Measurements from ENCODE around the gene ZNF573.
"Not testable (repeated sequence)": the region's sequence is repeated elsewhere in the genome, so short reads cannot be mapped to it uniquely, and the experiment has no call there.

Gene ZNF573

DNA sequence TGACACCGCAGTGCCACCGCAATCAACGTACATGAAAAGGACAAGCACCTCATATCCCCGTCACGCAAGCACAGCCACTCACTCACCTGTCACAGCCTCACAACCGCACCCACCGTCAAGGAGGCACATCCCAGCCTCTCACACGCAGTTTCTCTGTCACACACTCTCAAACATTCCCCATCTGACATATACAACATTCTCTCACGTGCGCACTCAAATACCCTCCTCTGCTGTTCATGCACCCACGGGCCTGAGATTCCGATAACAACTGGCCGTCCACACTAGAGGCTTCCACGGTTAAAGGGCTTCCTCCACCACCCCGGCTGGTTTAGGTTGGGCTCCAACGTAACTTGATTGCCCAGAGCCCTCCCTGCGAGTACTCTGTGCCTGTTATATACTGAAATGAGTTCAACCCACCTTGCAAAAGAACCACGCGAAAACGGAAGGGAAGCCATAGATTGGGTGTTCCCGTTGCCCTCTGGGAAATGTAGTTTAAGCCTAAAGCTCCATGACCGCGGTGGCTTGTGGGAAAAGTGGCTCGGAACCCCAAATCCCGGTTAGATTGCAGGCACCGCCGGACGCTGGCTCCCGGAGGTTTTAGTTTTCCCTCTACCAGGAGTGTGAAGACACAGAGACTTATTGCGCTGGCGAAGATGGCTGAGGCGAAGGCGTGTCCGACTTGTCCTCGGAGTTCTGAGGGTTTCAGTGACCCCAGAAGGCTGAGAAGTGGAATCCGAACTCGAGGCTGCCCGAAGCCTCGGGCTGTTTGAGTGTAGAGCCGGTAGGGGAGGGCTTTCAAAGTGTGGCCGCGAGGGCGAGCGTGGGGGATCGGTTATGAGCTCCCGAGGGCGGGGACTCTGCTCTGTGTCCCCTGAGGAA is at the start of gene ZNF573:
Gene ZNF573 (minus strand): TSS at position 460 of the 879 bp plus-strand sequence. CDS start 5,857 bp downstream, outside the sequence.
- DNase-seq, result peak; percentile 92

DNA sequence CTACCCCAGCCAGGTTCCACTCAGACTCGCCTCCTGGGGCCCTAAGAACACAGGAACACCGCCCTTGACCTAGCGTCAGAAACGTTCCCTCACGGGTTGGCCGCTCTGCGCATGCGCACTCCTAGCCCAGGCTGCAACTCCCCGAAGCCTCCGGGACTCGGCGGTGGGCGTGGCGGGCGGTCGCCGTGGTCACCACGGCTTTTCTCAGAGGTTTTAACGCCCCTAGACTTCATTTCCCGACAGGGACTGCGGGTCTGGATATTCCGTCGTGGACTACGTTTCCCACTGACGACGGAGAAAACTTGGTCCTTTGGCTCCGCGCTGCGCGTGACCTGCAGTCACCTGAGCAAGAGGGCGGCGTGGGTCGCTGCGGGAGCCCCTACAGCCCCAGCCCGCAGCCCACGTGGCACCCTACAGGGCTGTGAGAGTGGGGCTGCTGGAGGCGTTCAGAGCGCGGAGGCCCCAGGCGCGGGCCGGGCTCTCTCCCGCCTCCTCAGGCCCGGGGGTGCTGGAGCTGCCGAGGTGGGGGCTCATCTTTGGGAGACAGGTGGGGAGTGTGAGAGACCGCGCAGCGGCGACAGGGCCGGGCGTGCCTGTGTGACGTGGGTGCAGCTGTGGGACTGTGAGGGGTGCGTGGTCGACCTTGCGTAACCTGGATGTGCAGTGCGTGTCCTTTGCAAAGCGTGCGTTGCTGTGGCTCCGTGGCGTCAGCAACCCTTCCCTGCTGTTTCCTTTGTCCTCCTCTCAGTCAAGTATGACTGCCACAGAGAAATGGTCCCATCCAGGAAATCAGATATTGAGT is 38.0 kb upstream of the ZNF573 start:
- DNase-seq, result no peak

DNA sequence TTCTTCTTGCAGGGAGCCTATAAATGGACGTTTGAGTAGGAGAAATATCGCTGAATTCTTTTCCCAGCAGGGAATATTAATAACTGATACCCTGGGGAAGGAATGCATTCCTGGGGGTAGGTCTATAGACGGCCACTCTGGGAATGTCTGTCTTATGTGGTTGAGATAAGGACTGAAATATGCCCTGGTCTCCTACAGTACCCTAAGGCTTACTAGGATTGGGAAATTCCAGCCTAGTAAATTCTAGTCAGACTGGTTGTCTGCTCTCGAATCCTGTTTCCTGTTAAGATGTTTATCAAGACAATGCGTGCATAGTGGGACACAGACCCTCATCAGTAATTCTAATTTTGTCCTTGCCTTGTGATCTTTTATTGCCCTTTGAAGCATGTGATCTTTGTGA is 36.2 kb upstream of the ZNF573 start:
- DNase-seq, result not testable (repeated sequence)

DNA sequence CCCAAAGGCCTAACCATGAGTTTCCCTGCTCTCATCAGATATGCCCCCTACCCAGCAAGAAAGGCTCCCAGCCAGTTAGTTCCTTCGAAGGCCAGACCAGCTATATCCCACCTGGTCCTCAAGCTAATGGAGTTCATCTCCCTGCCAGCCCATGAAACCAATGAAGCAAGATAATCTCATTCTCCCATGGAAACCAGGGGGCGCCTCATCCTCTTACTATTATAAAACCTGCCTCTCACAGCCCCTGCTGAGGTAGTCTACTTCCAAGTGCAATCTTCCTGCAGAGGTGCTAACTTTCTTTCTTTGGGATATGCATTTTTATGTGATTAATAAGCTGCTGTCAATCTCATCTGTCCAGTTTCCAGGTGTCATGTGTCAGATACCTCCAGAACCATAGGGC is 34.0 kb upstream of the ZNF573 start:
- no peak for DNase-seq

DNA sequence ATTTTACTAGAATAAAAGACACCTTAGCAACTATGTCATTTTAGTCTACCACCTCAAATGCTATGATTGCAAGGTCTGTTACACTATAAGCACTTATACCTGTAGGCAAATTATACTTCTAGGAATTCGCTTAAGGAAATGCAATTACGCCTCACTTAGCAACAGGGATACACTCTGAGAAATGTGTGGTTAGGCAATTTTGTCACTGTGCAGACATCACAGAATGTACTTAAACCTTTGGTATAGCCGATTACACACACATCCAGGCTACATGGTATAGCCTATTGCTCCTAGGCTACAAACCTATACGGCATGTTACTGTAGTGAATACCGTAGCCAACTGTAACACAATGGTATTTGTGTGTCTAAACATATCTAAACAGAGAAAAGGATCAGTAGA is 30.0 kb upstream of the ZNF573 start:
- no peak for DNase-seq

DNA sequence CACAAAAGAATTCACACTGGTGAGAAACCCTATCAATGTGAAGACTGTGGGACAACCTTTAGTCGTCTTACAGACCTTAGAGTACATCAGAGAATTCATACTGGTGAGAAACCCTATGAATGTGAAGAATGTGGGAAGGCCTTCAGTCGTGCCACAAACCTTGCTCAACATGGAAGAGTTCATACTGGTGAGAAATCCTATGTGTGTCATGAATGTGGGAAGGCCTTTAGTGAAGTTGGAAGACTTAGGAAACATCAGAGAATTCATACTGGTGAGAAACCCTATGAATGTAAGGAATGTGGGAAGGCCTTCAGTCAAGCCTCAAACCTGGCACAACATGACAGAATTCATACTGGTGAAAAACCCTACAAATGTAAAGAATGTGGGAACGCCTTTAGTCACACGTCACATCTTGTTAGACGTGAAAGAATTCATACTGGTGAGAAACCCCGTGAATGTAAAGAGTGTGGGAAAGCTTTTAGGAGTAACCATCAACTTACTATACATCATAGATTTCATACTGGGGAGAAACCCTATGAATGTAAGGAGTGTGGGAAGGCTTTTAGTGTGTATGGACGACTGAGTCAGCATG is 24.0 kb upstream of the ZNF573 start:
- no peak for DNase-seq

DNA sequence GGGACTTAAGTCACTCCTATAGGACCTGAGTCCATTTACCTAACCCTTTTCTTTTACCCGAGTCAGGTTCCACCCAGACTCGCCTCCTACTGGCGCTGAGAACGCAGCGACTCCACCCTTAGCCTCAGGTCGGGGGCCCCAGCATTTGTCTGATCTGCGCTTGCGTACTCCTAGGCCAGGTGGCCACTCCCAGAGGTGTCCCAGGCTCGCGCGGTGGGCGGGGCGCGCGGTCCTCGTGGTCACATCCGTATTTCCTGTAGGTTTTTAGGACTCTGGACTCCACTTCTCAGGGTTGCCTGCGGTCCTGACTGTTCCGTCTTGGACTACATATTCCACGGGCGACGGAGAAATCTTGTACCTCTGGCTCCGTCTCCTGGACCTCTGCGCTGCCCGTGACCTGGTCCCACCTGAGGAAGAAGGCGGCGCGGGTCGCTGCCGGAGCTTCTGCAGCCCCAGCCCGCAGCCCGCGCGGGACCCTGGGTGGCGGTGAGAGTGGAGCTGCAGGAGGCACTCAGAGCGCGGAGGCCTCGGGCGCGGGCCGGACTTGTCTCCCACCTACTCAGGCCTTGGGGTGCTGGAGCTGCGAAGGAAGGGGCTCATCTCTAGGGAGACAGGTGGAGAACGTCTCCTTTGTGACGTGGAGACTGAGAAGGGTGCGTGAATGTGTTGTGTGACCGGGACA is 11.0 kb upstream of the ZNF573 start:
- no peak for DNase-seq

DNA sequence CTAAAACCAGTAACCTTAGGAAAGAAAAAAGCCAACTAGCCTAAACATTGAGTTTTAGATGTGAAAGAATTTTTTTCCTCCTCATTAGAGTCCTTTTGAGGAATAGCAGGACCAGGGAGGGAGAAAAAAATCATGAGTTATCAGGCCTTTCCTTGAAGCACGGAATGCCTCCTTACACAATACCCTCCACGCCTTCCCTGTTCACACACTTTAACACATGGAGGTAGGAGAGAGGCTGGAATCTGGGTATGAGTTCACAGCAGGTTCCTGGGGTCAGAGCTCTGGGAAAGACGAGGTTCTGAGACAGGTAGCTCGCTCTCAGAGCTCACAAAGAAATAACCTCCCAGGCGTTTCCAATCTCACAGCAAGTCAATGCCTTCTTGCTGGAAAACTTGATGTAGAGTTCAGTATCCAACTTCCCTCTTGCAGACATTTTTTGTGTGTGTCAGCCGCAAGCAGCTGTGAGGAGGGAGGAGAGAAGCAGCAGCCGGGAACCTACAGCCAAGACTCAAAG is 716 bp downstream of the ZNF573 start:
- peak; percentile 19 for DNase-seq

DNA sequence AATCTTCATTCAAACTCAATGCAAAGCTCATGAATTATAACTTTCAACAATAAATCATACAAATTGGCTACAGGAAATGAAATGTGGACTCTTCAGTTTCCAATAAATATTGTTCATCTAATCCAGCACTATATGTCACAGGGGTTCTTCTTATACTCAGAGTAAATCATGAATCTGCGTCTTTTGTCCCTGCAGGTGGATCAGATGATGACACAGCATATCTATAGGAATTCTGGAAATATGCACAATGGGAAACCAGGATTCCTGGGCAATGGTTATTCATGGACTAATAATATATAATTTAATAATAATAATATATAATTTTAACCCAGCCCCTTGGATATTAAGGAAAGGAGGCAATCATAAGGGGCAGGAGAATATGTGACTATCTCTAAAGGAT is 8.4 kb downstream of the ZNF573 start:
- DNase-seq, result no peak

DNA sequence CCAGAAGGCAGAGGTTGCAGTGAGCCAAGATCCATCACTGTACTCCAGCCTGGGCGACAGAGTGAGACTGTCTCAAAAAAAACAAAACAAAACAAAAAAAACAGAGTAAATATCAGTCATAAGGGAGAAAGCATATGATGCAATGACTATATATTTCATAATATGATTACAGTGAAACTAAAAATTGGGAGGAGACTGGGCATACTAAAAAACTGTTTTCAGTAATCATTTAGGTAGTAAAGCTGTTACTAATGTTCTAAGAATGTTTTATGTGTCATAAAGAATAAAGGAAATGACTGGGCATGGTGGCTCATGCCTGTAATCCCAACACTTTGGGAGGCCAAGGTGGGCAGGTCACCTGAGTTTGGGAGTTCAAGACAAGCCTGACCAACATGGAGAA is 15.9 kb downstream of the ZNF573 start:
- DNase-seq, result no peak

DNA sequence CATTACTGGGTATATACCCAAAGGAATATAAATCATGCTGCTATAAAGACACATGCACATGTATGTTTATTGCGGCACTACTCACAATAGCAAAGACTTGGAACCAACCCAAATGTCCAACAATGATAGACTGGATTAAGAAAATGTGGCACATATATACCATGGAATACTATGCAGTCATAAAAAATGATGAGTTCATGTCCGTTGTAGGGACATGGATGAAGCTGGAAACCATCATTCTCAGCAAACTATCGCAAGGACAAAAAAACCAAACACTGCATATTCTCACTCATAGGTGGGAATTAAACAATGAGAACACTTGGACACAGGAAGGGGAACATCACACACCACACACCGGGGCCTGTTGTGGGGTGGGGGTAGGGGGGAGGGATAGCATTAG is 21.7 kb downstream of the ZNF573 start:
- not testable (repeated sequence) for DNase-seq

DNA sequence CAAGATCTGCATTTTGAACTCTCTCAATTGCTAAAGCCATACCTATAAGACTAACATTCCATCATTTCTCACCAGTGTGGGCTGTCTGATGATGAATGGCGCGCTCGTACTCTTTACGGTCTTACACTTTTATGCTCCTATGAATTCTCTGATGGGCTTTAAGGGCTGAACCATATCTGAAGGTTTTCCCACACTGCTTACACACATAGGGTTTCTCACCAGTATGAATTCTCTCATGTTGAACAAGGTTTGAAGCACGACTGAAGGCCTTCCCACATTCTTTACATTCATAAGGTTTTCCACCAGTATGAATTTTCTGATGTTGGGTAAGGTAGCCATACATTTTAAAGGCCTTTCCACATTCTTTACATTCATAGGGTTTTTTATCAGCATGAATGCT is 41.0 kb downstream of the ZNF573 start:
- DNase-seq, result no peak

DNA sequence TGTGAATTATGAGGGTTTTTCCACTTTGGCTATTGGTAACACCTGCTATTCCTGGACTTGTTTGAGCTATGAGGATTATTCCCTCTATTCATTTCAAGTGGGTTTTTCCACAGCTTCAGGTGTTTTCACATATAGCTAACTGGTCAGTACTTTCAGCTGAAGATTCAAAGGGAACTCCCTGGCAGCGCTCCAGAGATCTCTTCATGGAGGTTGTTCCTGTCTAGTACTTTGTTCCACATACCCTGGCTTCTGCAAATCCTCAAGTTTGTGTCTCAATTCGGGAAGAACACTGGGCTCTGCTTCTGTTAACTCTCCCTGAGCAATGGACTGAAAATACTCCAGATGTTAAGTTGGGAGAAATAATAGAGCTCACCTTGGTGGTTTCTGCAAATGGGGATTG is 54.2 kb downstream of the ZNF573 start:
- no peak for DNase-seq

DNA sequence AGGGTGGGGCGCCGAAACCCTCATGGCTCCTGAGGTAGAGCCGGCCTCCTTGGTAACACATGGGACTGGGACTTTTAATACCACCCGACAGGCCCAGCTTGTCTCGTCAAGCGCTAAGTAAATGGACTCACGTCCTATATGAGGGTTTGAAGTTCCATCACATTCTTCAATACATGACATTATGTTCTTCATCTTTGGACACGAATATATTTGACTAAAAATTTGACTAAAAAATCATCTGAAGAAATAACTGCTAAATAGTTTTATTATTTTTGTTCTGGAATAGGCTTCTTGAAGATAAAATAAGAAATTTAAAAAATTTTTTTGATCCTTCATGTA is 59.5 kb downstream of the ZNF573 start:
- DNase-seq, result no peak

DNA sequence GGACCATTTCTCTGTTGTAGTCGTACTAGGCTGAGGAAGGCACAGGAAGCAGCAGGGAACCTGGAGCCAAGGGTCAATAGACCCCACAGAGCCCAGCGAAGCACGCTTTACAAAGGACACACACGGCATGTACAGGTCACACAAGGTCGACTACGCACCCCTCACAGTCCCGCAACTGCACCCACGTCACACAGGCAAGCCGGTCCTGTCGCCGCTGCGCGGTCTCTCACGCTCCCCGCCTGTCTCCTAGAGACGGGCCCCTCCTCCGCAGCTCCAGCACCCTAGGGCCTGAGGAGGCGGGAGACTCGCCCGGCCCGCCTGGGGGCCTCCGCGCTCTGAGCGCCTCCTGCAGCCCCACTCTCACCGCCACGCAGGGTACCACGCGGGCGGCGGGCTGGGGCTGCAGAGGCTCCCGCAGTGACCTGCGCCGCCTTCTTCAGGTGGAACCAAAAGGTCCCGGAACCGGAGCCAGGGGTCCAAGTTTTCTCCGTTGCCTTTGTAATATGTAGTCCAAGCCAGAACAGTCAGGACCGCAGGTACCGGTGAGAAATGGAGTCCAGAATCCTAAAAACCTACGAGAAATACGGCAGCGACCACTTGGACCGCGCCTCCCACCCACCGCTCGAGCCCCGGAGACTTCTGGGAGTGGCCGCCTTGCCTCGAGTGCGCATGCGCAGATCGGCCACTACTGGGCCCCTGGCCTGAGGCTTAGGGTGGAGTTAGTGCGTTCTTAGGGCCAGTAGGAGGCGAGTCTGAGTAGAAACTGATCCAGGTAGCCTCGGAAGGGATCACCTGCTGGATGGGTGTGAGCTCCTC is 60.1 kb downstream of the ZNF573 start, which contains the start of gene ZNF607:
Gene ZNF607 (minus strand): TSS at position 651 of the 816 bp plus-strand sequence. CDS start 8,143 bp downstream, outside the sequence.
- DNase-seq, result peak; percentile 93

DNA sequence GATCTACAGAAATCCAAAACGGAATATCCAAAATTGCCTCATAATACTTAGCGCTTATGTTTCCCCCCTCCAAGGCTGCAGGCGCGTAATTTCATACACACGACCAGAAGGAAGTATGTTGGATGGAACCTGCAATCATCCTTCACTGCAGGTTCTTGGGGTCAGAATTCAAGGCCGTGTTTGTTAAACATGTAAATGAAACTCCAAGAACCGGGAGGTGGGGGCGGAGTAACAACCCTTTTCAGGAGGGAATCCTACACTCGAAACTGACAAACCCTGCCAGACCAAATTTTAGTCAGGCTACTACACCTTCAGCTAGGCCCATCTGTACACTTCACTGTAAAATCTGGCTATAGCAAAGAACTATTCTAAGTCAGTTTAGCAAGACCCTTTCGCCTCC is 61.1 kb downstream of the ZNF573 start:
- DNase-seq, result no peak

DNA sequence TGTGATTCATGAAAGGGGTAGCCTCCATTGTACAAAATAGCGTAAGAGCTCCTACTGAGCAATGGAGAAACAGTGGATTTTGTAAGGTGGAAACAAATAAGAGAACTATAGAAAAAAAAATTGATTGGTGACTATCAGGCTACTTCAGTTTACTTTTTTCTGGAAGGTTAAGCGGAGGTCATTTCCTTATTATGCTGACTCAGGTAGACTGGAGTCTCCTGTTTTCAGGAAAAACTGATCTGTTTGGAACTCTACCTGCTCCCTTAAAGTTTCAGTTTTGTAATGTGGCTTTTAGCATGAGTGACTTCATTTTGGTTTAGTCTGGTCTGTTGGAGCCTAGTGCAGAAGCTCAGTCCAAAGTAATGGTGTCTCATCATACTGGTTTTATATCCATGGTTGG is 63.2 kb downstream of the ZNF573 start:
- no peak for DNase-seq

DNA sequence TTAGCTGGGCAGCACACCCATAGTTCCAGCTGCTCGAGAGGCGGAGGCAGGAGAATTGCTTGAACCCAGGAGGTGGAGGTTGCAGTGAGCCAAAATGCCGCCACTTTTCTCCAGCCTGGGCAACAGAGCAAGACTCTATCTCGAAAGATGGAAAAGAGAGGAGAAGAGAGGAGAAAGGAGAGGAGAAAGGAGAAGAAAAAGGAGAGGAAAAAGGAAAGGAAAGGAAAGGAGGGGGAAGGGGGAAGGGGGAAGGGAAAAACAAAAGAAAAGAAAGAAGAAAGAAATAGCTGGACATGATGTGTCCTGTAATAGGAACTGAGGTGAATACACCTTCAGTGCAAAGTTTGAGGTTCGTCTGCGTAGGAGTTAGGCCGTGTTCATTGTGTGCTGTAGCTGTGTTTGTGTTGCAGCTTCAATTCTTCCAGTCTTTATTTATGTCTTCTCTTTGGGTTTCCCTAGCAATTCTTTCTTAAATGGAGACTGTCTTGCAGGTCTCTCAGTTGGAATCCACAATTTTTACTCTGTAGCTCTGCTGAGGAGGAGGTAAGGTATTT is 73.3 kb downstream of the ZNF573 start:
- no peak for DNase-seq

DNA sequence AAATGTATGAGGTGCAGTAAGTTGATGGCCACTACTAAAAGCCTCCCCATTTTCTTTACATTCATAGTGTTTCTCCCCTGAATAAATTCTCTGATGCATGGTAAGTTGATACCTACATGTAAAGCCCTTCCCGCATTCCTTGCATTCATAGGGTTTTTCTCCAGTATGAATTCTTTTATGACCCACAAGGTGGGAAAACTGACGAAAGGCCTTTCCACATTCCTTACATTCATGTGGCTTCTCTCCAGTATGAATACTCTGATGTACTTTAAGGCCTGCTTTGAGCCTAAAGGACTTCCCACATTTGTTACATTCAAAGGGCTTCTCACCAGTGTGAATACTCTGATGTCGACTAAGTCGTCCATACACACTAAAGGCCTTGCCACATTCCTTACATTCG is 80.3 kb downstream of the ZNF573 start:
- DNase-seq, result no peak

DNA sequence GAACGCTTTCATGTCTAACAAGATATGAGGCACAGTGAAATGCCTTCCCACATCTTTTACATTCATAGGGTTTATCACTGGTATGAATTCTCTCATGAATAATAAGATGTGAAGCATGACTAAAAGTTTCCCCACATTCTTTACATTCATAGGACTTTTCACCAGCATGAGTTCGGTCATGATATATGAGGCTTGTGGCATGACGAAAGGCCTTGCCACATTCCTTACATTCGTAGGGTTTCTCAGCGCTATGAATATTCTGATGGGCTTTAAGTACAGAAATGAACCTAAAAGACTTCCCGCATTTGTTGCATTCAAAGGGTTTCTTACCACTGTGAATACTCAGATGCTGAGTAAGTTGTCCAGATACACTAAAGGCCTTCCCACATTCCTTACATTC is 81.2 kb downstream of the ZNF573 start:
- DNase-seq, result no peak

DNA sequence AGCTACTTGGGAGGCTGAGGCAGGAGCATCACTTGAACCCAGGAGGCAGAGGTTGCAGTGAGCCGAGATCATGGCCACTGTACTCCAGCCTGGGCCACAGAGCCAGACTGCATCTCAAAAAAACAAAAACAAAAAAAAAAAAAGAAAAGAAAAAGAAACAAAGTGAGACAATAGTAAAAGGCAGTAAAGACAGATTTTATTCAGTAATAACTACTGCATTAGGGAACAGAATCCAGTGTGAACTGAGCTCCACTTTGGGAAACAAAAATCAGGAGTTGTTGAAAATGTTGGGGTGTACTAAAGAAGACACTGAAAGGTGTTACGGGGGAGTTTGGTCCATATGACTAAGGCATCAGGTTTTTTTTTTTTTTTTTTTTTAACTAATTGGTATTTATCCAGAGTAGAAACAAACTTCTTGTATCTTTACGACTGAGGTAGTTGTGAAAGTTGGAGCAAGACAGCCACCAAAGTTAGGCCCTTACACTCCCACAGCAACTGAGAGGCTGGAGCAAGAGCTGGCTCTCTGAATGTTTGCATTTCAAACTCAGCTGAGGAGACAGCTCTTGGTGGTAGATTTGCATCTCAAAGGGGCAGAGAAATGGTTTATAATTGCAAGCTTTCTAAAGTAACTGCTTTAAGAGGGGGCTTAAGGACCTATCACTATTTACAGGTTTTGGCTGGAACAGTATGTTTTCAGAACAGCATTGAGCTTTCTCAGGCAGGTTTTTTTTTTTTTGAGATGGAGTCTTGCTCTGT is 84.1 kb downstream of the ZNF573 start:
- DNase-seq, result no peak

Data from hematopoietic multipotent progenitor cell treated with erythropoietin and hydrocortisone succinate and interleukin-3 and kit ligand, for 8 days (in vitro differentiated cells).